Activated CD8-positive, alpha-beta T cell treated with anti-CD3 and anti-CD28 coated beads for 36 hours (primary cell): Measurements from ENCODE around the gene COL9A1. TPM values are rescaled to one million over a fixed set of nuclear protein-coding genes. Genes with fewer than 3 reads are reported as not detected.

ENCODE experiments used
- ATAC-seq: fragments of 200-7000 bp; cut with Tn5 transposase; one replicate; pipeline ENCODE4 v1.10.0; 2021; ENCODE audit warnings: mild to moderate bottlenecking, moderate library complexity
- CTCF ChIA-PET: fragments of 350-600 bp; sonication (Branson Sonifier 250); formaldehyde crosslinking; loops from one replicate; lab custom pipeline; 2021; ENCODE audit warnings: antibody characterized with exemption; lab: Charles Lee
- POLR2A ChIA-PET: fragments of 350-600 bp; sonication (Branson Sonifier 250); formaldehyde crosslinking; loops from one replicate; lab custom pipeline; 2021; ENCODE audit warnings: antibody characterized with exemption; lab: Charles Lee
- DNase-seq: peaks from one replicate; pipeline ENCODE4 v3.0.0-alpha.2; 2020
- H3K27ac Mint-ChIP-seq: one replicate; pipeline ENCODE4 v1.8.0; 2021; ENCODE audit warnings: mild to moderate bottlenecking, mixed read lengths
- H3K27me3 Mint-ChIP-seq: one replicate; pipeline ENCODE4 v1.8.0; 2021; ENCODE audit warnings: mixed read lengths
- H3K36me3 Mint-ChIP-seq: one replicate; pipeline ENCODE4 v1.8.0; 2021; ENCODE audit warnings: low read depth, mixed read lengths
- H3K4me1 Mint-ChIP-seq: one replicate; pipeline ENCODE4 v1.8.0; 2021; ENCODE audit warnings: low read depth, mixed read lengths
- H3K4me3 Mint-ChIP-seq: one replicate; pipeline ENCODE4 v1.8.0; 2021; ENCODE audit warnings: mild to moderate bottlenecking, moderate library complexity, mixed read lengths
- H3K9me3 Mint-ChIP-seq: one replicate; pipeline ENCODE4 v1.8.0; 2021; ENCODE audit warnings: mixed read lengths
- CTCF ChIP-seq: fragments of 200-600 bp; IDR thresholded peaks from one replicate; pipeline ENCODE4 v1.8.0; 2022; ENCODE audit warnings: antibody characterized with exemption, mild to moderate bottlenecking
- intact Hi-C: fragments of 100-400 bp; cut with micrococcal nuclease; formaldehyde crosslinking; loops from one replicate; pipeline ENCODE4 v1.10.0; 2022
- total RNA-seq, 2 experiments: library from RNA; stranded (reverse); gene quantifications; one replicate each; pipeline ENCODE4 v1.2.3, GENCODE V29; 2021

The COL9A1 gene
- total RNA-seq, 2 experiments from 2014 or later = not detected

GRCh38 chr6:70298068-70298467 is 4.8 kb downstream of the COL9A1 start:
- no peaks in the 10 kb centered on the region for H3K4me1 Mint-ChIP-seq
- H3K4me3 Mint-ChIP-seq = no peak overlapping the region
- no peak for ATAC-seq
- intact Hi-C loops = no loop called here
- no peaks in the 10 kb centered on the region for H3K9me3 Mint-ChIP-seq
- ChIA-PET CTCF (interaction anchor here (1.4 kb wide), 1 partner anchor 12 kb away, joined by 4 read pairs; no protein-coding TSS in a partner anchor), POLR2A (no interaction called here)
- no peak overlapping the region for H3K27ac Mint-ChIP-seq
- H3K36me3 Mint-ChIP-seq = no peaks in the 10 kb centered on the region
- no peak for DNase-seq
- peaks cover 14% of the 10 kb centered on the region for H3K27me3 Mint-ChIP-seq
- no peak for TF ChIP-seq CTCF

GRCh38 chr6:70292193-70292592 is 10.7 kb downstream of the COL9A1 start:
- ATAC-seq = no peak
- H3K27me3 Mint-ChIP-seq = peaks cover 3% of the 10 kb centered on the region
- TF ChIP-seq CTCF = no peak
- H3K4me3 Mint-ChIP-seq = no peak overlapping the region
- intact Hi-C loops = no loop called here
- ChIA-PET CTCF (interaction anchor here (2.9 kb wide), 1 partner anchor 18 kb away, joined by 10 read pairs; no protein-coding TSS in a partner anchor), POLR2A (no interaction called here)
- no peak overlapping the region for H3K27ac Mint-ChIP-seq
- no peaks in the 10 kb centered on the region for H3K4me1 Mint-ChIP-seq
- H3K9me3 Mint-ChIP-seq = no peaks in the 10 kb centered on the region
- no peak for DNase-seq
- H3K36me3 Mint-ChIP-seq = no peaks in the 10 kb centered on the region

- CTCF ChIA-PET = interaction anchor here (1.0 to 1.1 kb wide), 2 partner anchors 20 to 21 kb away, joined by 3 read pairs; no protein-coding TSS in a partner anchor
- Mint-ChIP-seq H3K4me1 (no peaks in the 10 kb centered on the region), H3K36me3 (no peaks in the 10 kb centered on the region), H3K27me3 (peaks cover 4% of the 10 kb centered on the region), H3K9me3 (no peaks in the 10 kb centered on the region), H3K4me3 (no peak overlapping the region), H3K27ac (no peak overlapping the region)
- no peak for TF ChIP-seq CTCF
- intact Hi-C loops = no loop called here
- no peak for ATAC-seq
- POLR2A ChIA-PET = no interaction called here
- no peak for DNase-seq
These were observed 13.6 kb downstream of the COL9A1 start for GRCh38 chr6:70289299-70289698.

GRCh38 chr6:70286905-70287304 is 16.0 kb downstream of the COL9A1 start:
- Mint-ChIP-seq H3K27me3 (peaks cover 18% of the 10 kb centered on the region), H3K36me3 (no peaks in the 10 kb centered on the region), H3K4me3 (no peak overlapping the region), H3K9me3 (no peaks in the 10 kb centered on the region), H3K4me1 (no peaks in the 10 kb centered on the region), H3K27ac (no peak overlapping the region)
- ATAC-seq = no peak
- POLR2A ChIA-PET = no interaction called here
- no peak for DNase-seq
- TF ChIP-seq CTCF = no peak
- intact Hi-C loops = no loop called here
- CTCF ChIA-PET = no interaction called here

GRCh38 chr6:70285201-70285600 is 17.7 kb downstream of the COL9A1 start:
- H3K9me3 Mint-ChIP-seq = no peaks in the 10 kb centered on the region
- H3K27ac Mint-ChIP-seq = no peak overlapping the region
- H3K36me3 Mint-ChIP-seq = no peaks in the 10 kb centered on the region
- ChIA-PET POLR2A (no interaction called here), CTCF (no interaction called here)
- H3K4me1 Mint-ChIP-seq = no peaks in the 10 kb centered on the region
- TF ChIP-seq CTCF = no peak
- peaks cover 29% of the 10 kb centered on the region for H3K27me3 Mint-ChIP-seq
- intact Hi-C loops = no loop called here
- no peak overlapping the region for H3K4me3 Mint-ChIP-seq
- ATAC-seq (no peak), DNase-seq (no peak)
